Choroid plexus epithelial cell (primary cell): ENCODE data around the gene THAP7.

Experiments used
- DNase-seq: peaks from one replicate; pipeline ENCODE4 v3.0.0-alpha.2; 2010; ENCODE audit warnings: low read depth
- H3K4me3 ChIP-seq: 2 replicates; pipeline ENCODE4 v1.5.1; 2011; ENCODE audit warnings: low read depth, mild to moderate bottlenecking, control low read depth, low read length, moderate library complexity
- TF ChIP-seq, protein P1 (sequence below): conservative IDR thresholded peaks from 2 replicates; pipeline ENCODE4 v1.5.1; 2011; ENCODE audit warnings: low read depth, mild to moderate bottlenecking, control low read depth, inconsistent platforms, low read length, moderate library complexity

THAP7 gene

DNA sequence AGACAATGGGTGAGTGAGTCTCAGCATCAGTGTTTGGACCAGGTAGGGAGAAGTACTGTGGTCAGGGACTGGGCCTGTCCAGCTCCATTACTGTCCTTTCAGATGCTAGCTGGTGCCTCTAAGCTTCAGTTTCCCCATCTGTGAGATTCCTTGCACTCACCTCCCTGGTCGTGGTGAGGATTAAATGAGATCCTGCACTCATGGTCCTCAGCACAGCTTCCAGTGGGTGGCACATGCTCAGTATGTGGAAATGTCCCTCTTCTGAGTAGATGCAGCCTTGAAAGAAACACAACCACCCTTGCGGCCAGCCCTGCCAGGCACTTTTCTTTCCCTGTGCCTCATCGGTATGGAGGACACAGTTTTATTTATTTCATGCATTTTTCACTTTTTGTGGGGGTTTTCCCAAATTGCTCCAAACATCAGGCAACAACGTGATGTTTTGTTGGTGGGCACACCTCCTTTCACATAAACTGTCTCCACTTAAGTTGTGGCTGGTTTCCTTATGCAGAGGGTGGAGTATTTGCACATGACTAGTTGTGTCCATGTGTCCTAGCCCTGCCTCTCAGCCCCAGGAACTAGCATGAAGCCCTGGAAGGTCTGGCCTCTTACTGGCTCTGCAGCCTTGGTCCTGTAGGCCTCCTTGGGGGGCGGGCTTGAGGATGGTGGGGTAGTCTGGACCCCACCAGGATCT is 18.7 kb downstream of the THAP7 start:
- TF ChIP-seq, protein P1, sequence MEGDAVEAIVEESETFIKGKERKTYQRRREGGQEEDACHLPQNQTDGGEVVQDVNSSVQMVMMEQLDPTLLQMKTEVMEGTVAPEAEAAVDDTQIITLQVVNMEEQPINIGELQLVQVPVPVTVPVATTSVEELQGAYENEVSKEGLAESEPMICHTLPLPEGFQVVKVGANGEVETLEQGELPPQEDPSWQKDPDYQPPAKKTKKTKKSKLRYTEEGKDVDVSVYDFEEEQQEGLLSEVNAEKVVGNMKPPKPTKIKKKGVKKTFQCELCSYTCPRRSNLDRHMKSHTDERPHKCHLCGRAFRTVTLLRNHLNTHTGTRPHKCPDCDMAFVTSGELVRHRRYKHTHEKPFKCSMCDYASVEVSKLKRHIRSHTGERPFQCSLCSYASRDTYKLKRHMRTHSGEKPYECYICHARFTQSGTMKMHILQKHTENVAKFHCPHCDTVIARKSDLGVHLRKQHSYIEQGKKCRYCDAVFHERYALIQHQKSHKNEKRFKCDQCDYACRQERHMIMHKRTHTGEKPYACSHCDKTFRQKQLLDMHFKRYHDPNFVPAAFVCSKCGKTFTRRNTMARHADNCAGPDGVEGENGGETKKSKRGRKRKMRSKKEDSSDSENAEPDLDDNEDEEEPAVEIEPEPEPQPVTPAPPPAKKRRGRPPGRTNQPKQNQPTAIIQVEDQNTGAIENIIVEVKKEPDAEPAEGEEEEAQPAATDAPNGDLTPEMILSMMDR, result no peak
- no peak for DNase-seq
- H3K4me3 ChIP-seq, result peak overlapping the region; percentile 89

DNA sequence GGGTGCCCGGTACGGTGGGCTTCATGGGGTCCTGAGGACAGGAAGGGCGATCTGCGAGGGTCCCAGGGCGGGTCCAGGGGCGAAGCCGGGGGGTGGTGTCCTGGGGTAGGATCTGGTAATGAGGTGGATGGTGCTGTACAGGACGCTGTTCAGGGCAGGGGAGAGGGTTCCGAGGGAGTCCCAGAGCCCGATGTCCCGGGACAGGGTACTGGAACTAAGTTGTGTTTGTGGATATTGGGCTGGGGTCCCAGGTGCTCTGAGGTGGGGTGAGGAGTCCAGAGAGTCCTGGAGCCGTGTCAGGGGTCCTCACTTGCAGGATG is 19.4 kb downstream of the THAP7 start:
- TF ChIP-seq, protein P1, result no peak
- H3K4me3 ChIP-seq, result peak overlapping the region; percentile 89
- no peak for DNase-seq

DNA sequence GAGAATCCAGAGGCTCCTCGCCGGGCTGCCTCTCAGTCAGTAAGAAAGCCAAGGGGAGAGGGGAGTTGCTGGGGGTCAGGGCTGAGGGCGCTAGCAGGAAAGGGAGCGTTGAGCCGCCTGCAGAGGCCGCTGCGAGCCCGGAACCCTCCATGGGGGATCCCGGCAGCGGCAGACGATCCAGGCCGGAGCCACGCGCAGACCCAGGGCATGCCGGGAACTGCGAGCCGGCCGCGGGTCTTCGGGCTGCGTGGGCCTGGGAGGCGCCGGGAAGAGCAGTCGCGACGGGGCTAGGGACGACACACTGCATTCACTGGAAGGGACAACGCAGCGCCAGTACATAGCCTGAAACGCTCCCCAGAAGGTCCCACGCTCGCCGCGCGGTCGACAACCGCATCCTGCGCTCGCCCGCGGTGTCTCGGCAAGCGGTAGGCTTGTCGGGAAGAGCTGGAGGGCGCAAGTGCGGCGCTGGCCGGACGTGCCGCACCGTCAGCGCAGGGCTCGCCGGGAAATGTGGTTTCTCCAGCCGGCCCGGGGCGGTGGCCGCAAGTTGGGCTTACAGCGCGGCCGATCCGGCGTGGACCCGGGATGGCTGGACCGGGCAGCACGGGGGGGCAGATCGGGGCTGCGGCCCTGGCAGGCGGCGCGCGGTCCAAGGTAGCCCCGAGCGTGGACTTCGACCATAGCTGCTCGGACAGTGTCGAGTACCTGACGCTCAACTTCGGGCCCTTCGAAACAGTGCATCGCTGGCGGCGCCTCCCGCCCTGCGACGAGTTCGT is 19.9 kb downstream of the THAP7 start, which contains the start of gene LZTR1:
LZTR1 (plus strand) TSS at position 511 of the 776 bp plus-strand sequence; CDS start at position 586, 75 bp downstream.
- peak within 1 kb of the TSS; percentile 89 for H3K4me3 ChIP-seq
- peak; percentile 87 for DNase-seq
- TF ChIP-seq, protein P1, result peak; percentile 77

DNA sequence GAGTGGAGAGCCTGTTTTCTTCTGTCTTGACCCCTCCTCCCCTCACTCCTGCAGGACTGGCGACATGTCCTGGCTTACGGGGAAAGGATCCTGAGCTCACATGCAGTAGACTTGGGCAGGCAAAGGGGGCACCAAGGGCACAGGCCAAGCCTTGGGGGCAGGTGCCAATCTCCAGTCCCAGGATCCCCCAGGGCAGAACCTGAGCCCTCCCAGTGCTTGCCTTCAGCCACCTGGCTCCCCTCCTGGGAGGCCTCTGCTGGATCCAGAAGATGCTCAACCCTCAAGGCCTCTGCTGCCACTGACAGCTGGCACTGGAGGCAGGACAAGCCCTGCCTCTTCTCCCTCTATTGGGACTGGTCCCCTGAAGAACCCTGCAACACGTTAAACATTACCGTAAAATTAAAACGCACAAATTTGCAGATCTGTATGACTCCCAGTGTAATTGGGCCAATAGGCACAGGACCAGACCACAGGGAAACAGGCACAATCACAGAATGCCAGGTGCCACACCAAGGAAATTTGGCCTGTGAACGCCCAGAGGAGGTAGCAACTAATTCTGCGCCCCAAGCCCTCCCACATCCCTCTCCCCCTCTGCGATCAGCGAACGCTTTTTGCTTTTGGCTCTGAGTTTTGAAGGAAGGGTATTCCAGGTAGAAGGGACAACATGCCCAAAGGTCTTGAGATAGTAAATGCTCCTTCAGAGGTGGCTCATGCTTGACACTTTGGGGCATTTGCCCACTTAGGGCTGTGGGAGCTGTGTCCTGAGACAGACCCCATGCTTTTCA is 20.8 kb downstream of the THAP7 start:
- peak overlapping the region; percentile 89 for H3K4me3 ChIP-seq
- TF ChIP-seq, protein P1, result no peak
- no peak for DNase-seq

DNA sequence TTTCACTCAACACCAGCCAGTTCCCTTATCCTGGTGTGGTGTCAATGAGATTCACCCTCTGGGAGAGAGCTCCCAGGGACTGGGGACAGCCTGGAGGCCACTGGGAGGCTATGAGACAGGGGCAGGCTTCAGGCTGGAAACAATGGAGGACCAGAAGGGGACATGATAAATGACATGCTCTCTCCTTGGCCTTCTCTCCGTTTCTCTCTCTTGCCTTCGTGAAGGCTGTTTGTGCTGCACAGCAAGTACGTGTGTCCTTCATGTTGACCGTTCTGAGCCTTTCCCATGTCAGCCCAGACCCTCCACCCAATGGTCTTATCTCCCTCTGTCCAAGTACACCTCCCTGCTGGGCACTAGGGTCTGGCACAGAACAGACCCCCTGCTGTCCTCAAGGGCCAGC is 21.4 kb downstream of the THAP7 start:
- DNase-seq, result no peak
- TF ChIP-seq, protein P1, result no peak
- H3K4me3 ChIP-seq, result no peak overlapping the region

DNA sequence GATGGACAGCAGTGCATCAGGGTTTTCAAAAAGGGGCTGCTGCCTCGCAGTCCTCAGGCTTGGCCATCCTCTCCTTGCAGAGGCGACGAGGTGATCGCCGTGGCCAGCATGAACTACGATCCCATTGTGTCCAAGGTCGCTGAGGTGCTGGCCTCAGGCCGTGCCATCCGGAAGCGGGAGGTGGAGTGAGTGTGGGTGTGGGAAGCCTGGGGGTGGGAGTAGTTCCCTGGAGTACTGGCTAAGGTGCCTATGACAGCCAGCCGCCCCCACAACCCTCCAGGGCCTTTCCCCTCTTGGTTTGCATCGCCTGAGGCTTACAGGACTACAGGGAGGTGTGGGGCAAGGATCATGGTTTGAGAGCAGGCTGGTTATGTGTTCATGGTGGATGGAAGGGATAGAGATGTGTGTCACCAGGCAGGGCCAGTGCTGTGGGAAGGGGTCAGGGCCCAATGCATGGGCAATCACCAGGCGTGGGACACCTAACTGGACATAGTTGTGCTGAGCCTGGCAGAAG is 21.9 kb downstream of the THAP7 start:
- H3K4me3 ChIP-seq, result peak overlapping the region; percentile 40
- no peak for DNase-seq
- TF ChIP-seq, protein P1, result no peak
